CD1c-positive myeloid dendritic cell (primary cell): ENCODE results near the gene DENND5B.
"Not testable (repeated sequence)": the region's sequence is repeated elsewhere in the genome, so short reads cannot be mapped to it uniquely, and the experiment has no call there.

Source experiments
- DNase-seq: peaks from one replicate; pipeline ENCODE4 v3.0.0-alpha.2; 2016; ENCODE audit errors: extremely low spot score

The DENND5B gene

DNA sequence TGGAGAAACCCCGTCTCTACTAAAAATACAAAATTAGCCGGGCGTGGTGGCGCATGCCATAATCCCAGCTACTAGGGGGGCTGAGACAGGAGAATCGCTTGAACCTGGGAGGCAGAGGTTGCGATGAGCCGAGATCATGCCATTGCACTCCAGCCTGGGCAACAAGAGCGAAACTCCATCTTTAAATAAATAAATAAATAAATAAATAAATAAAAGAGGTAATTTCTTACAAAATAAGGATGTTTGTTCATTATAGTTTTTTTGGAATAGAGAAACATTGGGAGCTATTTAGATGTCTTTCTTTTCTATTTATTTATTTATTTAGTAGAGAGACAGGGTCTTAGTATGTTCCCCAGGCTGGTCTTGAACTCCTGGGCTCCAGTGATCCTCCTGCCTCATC is 213.7 kb downstream of the DENND5B start:
- DNase-seq, result not testable (repeated sequence)

DNA sequence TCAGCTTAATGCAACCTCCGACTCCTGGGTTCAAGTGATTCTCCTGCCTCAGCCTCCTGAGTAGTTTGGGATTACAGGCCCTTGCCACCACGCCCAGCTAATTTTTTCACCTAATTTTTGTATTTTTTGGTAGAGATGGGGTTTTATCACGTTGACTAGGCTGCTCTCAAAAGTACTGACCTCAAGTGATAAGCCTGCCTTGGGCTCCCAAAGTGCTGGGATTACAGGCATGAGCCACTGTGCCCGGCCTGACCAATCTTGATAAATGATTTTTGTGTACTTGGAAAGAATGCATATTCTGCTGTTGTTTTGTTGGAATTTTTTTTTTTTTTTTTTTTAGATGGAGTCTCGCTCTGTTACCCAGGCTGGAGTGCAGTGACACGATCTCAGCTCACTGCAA is 215.5 kb downstream of the DENND5B start:
- not testable (repeated sequence) for DNase-seq

- DNase-seq, result no peak
Observed at GRCh38 chr12:31371256-31371620, 219.7 kb downstream of the DENND5B start.

DNA sequence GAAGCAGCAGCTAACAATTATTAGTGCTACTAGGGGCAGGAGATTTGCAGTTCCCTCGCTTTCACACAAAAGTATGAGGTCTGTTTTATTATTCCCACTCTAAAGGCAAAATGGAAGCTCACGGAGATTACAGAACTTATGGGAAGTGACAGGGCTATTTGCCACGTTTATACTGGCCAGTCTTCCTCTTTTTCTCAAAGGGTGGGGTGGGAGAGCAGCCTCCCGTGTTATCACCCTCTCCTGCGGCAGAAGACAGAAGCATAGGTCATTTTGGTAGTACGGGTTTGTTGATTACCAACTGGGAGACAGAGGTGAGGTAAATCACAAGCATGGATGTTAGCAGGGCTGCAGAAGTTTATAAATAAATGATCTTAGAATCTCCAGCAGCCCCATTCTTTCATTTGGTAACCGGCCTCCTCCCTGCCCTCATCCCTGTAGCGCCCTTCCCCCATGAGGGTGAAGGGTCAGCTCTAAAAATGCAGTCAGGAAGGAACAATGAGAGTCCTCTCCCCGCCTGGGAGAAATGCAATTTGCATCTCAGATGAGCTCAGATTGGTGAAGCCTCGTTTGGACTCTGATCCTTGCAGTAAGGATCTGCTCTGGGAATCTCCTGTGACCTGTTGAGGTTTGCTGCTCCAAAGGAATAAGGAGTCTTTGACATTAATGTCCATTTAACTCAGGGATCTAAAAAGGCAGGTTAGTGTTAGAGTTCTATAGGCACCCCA is 220.2 kb downstream of the DENND5B start:
- DNase-seq, result peak; percentile 52

DNA sequence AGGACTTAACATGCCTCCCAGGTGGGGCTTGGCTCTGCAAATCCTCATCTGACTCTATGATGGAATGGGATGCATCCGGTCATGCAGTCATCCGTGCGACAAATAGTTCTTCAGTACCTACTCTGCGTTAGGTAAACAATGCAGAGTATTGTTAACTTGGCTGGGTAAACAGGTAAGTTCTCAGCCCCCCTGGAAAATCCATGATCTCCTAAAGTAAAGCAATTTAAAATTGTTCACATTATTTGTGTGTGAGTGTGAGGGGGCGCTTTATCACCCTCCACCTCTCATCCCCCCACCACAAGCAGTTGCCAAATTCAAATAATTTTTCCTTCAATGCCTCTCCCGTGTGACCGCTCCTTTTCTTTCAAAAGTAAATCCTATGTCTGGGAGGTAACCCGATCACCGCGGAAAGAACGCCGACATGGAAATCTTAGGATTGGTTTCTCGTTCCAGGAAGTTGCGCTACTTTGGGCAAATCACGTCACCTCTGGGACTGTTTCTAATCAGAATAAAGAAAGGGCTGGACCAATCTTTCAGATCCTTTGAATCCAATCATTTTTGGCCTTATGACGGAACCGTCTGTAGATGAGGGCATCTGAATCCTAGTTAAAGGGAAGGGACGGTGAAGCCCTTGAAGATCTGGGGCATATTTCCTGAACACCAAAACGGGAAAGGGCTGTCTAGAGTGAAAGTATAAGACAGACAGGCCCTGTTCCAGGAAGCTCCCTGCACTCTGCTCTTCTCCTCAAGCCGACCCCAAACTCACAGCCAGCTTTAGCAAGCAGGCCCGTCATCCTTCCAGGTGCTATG is 221.0 kb downstream of the DENND5B start:
- DNase-seq, result no peak

- peak; percentile 44 for DNase-seq
Observed at GRCh38 chr12:31368666-31369361, 222.1 kb downstream of the DENND5B start.

DNA sequence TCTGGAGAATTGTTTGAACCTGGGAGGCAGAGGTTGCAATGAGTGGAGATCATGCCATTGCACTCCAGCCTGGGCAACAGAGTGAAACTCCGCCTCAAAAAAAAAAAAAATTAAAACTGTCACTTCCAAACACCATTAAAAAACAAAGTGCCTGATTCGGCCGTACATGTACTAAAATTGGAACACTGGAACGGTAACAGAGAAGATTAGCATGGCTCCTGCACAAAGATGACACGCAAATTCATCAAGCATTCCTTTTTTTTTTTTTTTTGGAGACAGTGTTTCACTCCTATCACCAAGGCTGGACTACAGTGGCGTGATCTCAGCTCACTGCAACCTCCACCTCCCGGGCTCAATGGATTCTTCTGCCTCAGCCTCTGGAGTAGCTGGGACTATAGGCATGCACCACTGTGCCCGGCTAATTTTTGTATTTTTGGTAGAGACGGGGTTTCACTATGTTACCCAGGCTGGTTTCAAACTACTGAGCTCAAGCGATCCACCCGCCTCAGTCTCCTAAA is 224.8 kb downstream of the DENND5B start:
- no peak for DNase-seq

GRCh38 chr12:31363831-31364230 is 227.1 kb downstream of the DENND5B start:
- DNase-seq, result no peak

- DNase-seq, result no peak
Observed at GRCh38 chr12:31363416-31363809, 227.5 kb downstream of the DENND5B start.

GRCh38 chr12:31362759-31363415 is 228.0 kb downstream of the DENND5B start:
- peak; percentile 11 for DNase-seq

GRCh38 chr12:31362115-31362758 is 228.7 kb downstream of the DENND5B start:
- DNase-seq, result no peak

DNA sequence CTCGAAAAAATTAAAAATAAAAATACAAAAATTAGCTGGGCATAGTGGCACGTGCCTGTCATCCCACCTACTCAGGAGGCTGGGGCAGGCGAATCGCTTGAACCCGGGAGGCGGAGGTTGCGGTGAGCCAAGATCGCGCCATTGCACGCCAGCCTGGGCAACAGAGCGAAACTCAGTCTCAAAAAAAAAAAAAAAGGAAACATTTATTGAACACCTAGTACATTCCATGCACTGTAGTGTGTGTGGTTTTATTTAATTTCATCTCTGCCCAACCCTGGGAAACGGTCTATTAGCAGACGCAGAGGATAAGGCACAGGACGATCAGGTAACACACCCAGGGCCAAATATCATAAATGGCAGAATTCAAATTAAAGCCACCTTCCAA is 229.2 kb downstream of the DENND5B start:
- DNase-seq, result no peak

GRCh38 chr12:31355747-31356107 is 235.2 kb downstream of the DENND5B start:
- DNase-seq, result no peak

DNA sequence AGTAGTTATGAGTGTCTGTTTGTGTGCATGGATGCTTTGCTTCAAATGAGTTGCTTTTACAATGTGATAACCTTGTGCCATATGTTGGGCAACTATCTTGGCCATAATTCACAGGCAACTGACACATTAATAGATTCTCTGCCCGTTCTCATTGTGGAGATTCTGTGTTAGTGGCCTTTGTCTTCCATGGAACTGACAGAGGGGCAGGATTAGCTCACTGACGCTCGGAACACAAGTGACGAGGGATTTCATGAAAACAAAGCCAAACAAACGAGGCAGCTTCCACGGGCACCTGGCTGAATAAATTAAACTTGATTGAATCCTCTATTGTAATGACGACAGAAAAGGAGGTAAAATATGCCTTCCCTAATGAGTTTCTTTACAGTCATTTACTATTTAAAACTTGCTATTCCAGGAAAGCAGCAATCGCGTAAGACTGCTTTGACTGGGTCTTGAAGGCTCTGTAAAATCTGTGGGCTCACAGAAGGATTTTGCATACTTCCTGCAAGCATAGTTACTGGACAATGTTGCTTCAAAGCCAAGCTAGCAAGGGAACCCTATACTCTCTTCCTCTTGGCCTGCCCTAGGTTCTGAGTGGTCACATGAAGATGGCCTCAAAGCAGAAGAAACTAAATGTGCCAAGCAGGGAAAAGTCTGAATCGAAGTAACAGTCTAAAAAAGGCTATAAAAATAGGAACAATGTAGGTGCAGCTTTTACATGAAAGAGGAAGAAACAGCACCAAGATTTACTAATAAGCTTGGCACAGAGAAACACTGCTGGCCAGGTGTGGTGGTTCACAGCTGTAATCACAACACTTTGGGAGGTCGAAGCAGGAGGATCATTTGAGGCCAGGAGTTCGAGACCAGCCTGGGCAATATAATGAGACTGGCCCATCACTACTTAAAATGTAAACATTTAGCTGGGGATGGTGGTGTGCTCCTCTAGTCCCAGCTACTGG is 236.9 kb downstream of the DENND5B start:
- DNase-seq, result peak; percentile 48

GRCh38 chr12:31346267-31346666 is 244.7 kb downstream of the DENND5B start:
- DNase-seq, result no peak

- DNase-seq, result no peak
Observed at GRCh38 chr12:31343139-31343538, 247.8 kb downstream of the DENND5B start.

- no peak for DNase-seq
Observed at GRCh38 chr12:31342286-31342685, 248.7 kb downstream of the DENND5B start.

GRCh38 chr12:31339831-31340622 is 250.9 kb downstream of the DENND5B start:
- DNase-seq, result no peak

DNA sequence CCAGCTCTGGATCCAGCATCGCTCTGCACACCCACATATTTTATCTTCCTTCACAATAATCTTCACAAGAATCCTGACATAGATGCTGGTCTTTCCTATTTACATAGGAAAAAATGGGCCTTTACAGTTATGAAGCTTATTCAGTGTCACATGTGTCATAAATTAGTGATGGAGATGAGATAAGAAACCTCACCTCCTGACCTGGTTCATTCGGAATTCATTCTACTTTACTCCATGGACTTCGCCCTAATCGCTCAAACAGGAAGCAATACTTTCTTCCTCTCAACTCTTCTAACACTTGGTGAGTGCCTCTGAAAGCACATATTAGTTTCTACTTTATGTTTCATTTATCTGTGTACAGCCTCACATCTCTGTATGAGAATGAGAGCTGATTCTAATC is 253.0 kb downstream of the DENND5B start:
- no peak for DNase-seq
